ENCODE measurements around the gene VAMP4.

GRCh38 chr1:171663854-171664575 lies 77.8 kb downstream of the VAMP4 start:
- TF ChIP-seq YY1 (IDR thresholded peaks at IDR 0.05; ENCODE audit: insufficient read depth, insufficient read length) (no peak), SUZ12 (IDR thresholded peaks at IDR 0.05; ENCODE audit: extremely low read depth, insufficient read depth, insufficient read length) (no peak), ZNF274 (IDR thresholded peaks at IDR 0.05; ENCODE audit: low read depth, low read length) (no peak)
